HepG2 (cell line): Measurements from ENCODE around the gene IL16.

Experiments used
- TAF1 ChIP-seq: sonication (generic); formaldehyde crosslinking; IDR thresholded peaks from 2 replicates; pipeline ENCODE4 v1.4.0; 2020; ENCODE audit warnings: missing genetic modification reagents
- ZNF441 ChIP-seq: sonication (generic); formaldehyde crosslinking; IDR thresholded peaks from 2 replicates; pipeline ENCODE4 v1.7.0; 2021; ENCODE audit warnings: missing genetic modification reagents, borderline replicate concordance

GRCh38 chr15:81313686-81314085 lies 117.0 kb downstream of the IL16 start:
- TF ChIP-seq ZNF441 (CRISPR knock-in tag) = no peak
- TF ChIP-seq TAF1 (CRISPR knock-in tag) = no peak
